Endothelial cell of umbilical vein (primary cell): ENCODE data around the gene SGTA.

ENCODE experiments used
- CTCF ChIP-seq, 2 donors: IDR thresholded peaks; 1 replicate in 1 of 2; 2 replicates in 1 of 2; pipeline ENCODE4 v1.5.1; 2011; ENCODE audit warnings: low read length in 2 of 2, mild to moderate bottlenecking in 2 of 2, moderate library complexity in 2 of 2, control low read depth in 1 of 2, inconsistent platforms in 1 of 2, low read depth in 1 of 2; ENCODE audit not compliant: insufficient read depth in 1 of 2; ENCODE audit errors: extremely low read depth in 1 of 2
- EZH2 ChIP-seq: IDR thresholded peaks from 2 replicates; pipeline ENCODE4 v1.6.1; 2012; ENCODE audit warnings: borderline replicate concordance, low read depth, mild to moderate bottlenecking, moderate library complexity, low read length, inconsistent platforms; ENCODE audit not compliant: severe bottlenecking
- FOS ChIP-seq: IDR thresholded peaks from 2 replicates; pipeline ENCODE4 v1.6.1; 2011; ENCODE audit warnings: mild to moderate bottlenecking, low read length, moderate library complexity, borderline replicate concordance; ENCODE audit not compliant: insufficient read depth
- GATA2 ChIP-seq: IDR thresholded peaks from 2 replicates; pipeline ENCODE4 v1.7.0; 2011; ENCODE audit warnings: low read depth, mild to moderate bottlenecking, moderate library complexity, mixed read lengths, low read length; ENCODE audit not compliant: insufficient read length, insufficient read depth
- JUN ChIP-seq: IDR thresholded peaks from 2 replicates; pipeline ENCODE4 v1.6.1; 2011; ENCODE audit warnings: borderline replicate concordance, low read depth; ENCODE audit not compliant: insufficient read length, insufficient read depth
- MAX ChIP-seq: IDR thresholded peaks from 2 replicates; pipeline ENCODE4 v1.6.1; 2011; ENCODE audit not compliant: insufficient read depth, insufficient read length
- MYC ChIP-seq: IDR thresholded peaks from one replicate; pipeline ENCODE4 v1.6.1; 2011; ENCODE audit warnings: mild to moderate bottlenecking, low read depth, low read length
- POLR2A ChIP-seq: IDR thresholded peaks from 2 replicates; pipeline ENCODE4 v1.6.1; 2012; ENCODE audit warnings: low read depth, mild to moderate bottlenecking, control low read depth, low read length
- POLR2AphosphoS5 ChIP-seq: IDR thresholded peaks from 2 replicates; pipeline ENCODE4 v1.6.1; 2012; ENCODE audit warnings: low read depth, mild to moderate bottlenecking, control low read depth, low read length, moderate library complexity; ENCODE audit not compliant: insufficient read depth

DNA sequence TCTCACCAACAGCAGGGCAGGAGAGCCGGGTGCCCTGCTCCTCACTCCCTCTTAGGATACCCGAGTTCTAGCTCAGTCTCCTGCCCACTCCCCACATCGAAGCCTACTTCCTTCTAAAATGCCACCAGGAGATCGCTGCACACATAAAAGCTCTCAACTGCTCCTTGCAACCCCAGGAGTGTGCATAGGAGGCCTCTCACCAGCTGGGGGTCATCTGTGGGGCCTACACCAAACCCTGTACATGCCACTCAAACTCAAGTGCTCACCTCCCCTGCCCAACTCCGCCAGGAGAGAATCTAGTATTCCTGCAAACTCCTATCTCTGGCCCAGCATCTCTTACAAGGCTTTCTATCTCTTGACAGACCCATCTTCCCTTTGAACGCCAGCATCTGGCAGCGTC, 2.8 kb downstream of the SGTA start:
- TF ChIP-seq EZH2 (no peak), CTCF (IDR thresholded peaks at IDR 0.05; ENCODE audit: extremely low read depth in 1 of 2, insufficient read depth in 1 of 2, low read depth in 1 of 2, low read length in 2 of 2) (no peak), POLR2A (no peak), MAX (no peak), POLR2AphosphoS5 (no peak), JUN (no peak), MYC (no peak), FOS (no peak), GATA2 (no peak)
